HG02588 (cell line): Measurements from ENCODE around the gene ME3.

Experiments
- ATAC-seq: cut with Tn5 transposase; IDR thresholded peaks from one replicate; pipeline ENCODE4 v1.9.1; 2021; ENCODE audit warnings: mild to moderate bottlenecking, moderate library complexity; ENCODE audit not compliant: unreplicated experiment

The ME3 gene

DNA sequence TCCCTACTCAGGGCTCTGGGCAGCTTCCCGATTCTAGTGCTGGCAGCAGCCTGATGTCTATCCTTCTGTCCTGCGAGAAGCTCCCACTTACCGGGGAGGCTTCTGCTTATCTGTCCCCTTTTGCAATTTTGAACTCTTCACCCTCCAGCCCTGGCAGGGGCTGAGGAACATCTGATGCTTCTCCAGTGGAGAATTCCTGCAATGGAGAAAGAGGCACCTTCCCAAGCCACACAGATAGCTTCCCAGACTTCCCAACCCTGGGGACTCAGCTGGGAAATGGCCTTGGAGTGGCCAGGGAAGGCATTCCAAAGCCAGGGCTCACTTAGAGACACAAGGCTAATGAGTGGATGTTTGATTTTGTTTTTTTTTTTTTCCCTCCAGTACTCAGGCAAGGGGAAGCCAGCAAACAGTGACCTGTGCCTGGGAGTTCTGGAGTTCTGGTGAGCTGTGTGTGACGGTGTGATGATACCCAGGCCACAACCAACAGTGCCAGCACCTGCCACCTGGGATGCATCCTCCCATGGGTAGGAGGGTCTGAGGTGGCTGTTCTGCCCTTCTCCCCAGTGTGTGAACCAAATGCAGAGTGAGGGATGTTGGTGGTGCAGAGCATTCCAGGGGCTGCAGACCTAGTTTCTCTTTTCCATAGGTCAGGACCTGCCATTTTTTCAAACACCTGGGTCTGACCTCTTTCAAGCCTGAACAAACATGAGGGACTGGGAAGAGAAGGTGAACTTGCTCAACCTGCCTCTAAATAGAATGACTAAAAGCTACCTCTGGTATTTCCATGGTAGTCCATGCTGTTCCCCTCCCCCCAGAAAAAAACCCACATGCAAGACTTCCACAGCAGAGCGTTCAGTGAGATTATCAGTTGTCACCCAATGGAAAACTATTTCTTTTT is 202.7 kb downstream of the ME3 start:
- ATAC-seq: no peak

DNA sequence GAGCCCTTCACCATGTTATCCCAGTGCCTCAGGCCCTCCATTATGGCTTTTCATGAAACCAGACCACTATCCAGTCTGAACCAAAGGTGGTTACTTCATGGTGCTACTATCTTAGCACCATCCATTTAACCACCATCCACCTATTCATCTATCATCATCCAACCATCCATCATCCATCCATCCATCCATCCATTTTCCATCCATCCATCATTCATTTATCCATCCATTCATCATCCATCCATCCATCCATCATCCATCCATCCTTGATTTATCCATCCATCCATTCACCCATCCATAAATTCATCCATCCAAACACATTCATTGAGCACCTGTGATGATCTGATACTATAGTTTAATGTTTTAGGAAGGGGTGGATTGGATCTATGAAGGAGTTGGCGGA is 204.2 kb downstream of the ME3 start:
- ATAC-seq: no peak

DNA sequence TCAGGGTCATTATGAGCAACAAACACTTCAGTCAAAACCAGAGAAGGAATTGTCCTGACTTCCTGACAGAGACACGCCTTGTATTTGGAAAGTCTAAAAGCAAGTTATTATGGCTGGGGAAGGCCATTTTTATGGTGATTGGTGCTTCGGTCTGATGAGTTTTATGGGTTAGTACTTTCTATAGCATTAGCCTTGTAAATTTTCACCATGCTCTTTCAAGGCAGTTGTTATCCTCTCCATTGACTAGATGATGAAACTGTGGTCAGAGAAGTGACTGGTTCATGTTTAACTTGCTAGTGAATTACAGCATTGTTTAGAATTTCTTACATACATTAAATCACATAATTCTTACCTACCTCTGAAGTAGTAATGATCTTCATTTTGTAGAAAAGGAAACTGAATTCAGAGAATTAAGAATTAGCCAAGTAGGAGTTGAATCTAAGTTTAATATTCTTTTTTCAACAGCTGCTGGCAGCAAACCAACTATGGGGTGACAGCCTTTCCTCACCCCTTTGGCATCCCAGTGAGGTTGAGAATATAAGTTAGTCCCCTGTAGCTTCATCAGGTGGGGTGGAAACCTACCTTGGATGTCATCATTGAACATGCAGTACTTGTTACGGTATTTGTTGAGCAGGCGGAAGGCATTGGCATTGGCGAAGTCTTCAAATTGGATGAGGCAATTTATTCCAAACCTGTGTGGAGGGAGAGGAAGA is 207.8 kb downstream of the ME3 start:
- no peak for ATAC-seq

DNA sequence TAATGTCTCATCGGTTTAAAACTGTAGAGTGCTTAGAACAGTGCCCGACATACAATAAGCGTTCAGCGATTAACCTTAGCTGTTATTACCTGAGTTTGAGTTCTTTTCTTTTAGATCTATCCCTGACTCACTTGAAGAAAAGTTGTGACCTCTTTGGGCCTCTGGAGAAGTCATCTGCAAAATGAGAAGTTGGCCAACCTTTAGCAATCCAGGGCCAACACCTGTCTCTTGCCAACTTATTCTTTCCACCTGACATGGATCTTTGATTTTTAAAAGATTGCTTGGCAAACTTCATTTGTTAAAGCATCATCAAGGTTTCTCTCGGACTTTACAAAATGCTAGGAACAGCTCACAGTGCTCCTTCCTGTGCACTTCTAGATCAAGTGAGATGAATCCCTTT is 208.5 kb downstream of the ME3 start:
- ATAC-seq: no peak

DNA sequence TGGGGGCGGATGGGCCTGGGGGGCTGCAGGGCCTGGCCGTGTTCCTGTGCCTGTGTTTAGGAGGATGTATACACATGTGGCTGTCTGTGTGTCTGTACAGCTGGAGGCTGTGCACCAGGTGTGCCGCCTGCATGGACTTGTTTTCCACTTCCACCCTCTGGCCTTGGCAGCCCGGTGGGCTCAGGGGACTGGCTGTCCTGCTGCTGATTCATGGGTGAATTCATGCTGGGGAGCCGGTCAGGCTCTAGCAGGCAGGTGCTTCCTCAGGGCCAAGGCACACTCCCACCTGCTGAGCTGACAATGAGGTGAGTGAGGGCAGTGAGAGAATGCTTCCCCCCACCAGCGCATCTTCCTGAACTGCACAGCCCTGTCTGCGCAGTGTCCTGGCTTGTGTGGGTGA is 209.3 kb downstream of the ME3 start:
- ATAC-seq: no peak

DNA sequence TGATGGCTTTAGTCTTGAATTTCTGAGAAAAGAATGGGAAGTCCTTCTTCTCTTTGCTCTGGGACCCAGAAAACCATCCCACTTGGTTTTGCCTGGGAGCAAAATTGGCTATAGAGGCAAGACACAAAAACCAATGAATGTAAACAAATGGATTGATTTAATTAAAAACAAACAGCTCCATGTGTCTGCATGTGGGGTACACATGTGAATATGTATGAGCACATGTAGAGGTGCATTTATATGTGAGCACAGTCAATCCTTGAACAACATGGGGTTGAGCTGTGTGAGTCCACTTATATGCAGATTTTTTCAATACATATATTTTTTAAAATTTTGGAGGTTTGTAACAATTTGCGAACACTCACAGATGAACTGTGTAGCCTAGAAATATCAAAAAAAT is 210.5 kb downstream of the ME3 start:
- ATAC-seq: no peak

DNA sequence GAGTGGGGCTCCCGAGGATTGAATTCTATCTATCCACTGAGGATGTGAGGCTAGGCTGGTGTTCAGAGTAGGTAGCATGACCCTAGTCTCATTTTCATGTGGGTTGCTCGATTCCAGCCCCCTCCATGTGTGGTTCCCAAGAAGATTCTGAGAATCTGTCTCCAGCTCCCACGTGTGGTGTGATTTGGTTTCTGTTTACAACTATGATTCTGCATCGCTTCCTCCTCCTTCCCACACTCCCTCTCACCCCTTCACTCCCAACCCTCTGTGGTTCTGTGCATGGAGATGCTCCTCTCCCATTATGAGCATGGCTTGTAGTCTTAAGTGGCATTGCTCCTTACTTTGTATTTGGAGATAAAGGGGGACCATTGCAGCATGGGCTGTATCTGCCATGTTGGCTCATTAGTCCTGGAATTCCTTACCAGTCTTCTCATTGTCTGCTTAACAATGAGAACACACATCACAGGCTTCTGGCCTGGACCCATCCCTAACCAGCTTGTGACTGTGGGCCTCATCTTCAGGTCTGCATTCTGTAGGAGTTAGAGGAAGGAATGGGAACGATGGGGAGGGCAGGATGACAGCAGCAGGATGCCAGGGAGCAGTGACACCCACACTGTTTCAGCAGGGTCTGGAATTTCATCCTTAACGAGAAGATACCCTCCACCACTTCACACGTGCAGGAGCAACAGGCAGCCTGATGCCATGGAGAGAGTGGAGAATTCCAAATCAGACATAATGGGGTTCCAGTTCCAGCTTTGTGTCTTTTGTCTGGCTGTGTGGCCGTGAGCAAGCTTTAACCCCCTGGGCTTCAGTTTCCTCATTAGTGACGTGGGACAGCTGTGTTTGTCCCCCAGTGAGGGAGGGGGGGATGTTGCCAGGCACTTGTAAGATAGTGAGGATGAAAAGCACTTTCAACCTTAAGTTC is 211.7 kb downstream of the ME3 start:
- no peak for ATAC-seq

DNA sequence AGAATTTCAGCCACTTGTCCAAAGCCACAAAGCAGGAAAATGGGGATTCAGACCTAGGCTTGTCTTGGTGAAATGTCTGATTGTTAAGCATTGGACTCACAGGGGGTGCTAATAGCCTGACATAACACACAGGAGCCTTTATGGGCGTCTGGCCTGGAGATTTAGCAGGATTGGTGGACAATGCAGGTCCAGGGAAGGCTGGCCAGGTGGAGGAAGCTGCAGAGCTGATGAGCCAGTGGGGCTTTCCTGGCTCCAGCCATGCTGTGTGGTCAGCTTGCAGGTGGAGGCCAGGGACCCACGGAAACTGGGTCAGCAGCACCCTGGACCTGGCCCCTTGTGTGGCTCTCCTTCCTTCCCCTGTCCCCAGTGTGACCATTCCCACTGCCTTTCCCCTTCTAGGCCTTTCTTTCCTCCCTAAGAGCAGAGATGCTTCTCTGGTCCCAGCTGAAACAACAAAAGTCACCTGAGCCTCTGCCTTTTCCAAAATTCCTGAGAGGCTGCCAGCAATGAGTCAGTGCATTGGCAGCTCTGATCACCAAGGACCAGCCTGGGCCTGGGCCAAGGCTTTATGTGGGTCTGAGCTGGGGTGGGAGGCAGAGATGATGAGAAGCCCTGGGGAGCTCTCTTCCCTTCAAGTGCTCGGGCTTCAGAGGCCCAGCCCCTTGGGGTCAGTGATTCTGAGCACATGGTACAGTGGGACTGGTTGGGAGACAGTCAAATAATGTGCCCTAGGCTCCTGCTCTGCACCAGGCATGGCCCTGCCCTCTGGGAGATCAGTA is 212.5 kb downstream of the ME3 start:
- no peak for ATAC-seq

DNA sequence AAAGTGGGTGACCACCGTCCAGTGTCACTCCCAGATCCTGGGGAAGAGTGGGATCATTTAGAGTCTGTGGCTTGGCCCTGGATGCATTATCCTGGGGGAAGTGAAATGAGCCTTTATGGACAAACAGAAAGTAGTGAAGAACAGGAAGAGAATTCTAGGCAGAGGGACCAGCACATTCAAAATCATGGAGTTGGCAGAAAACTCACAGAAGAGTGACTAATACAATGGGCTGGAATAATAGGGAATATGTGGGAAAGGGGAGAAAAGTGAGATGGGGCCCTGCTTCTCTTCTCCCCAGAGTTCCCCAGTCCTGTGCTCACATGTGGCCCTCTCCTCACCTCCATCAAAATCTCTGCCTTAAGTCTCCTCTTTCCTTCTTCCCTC is 213.4 kb downstream of the ME3 start:
- ATAC-seq: no peak

DNA sequence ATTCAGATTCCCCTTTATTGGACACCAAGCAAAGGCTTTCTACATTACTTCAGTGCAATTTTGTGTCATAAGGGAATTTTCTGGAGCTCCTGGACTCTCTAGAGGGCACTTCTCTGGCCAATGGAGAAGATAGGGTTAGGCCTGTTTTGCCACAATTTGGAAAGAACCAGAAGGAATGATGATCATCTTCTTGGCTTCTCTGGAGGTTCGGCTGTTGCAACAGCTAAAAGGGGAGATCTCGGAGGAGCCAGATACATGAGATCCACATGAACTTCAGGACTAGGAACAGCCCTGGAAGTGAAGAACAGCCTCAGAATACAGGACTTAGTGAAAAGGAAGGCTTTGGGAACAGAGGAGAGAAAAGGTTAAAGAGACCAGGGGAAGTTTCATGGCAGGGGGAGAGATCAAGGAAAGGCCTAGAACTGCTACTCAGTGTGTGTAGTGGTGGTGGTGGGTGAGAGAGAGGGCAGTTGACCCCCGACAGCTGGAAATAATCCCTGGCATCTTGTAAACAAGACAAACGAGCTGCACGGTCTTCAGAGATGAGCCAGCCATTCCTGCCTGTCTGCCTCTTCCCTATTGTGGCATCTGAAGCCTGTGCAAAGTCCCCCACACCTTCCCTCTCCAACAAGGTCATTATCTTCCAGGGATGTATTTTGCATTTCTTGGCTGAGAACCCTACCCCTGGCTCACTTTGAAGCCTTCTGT is 214.0 kb downstream of the ME3 start:
- ATAC-seq: no peak

DNA sequence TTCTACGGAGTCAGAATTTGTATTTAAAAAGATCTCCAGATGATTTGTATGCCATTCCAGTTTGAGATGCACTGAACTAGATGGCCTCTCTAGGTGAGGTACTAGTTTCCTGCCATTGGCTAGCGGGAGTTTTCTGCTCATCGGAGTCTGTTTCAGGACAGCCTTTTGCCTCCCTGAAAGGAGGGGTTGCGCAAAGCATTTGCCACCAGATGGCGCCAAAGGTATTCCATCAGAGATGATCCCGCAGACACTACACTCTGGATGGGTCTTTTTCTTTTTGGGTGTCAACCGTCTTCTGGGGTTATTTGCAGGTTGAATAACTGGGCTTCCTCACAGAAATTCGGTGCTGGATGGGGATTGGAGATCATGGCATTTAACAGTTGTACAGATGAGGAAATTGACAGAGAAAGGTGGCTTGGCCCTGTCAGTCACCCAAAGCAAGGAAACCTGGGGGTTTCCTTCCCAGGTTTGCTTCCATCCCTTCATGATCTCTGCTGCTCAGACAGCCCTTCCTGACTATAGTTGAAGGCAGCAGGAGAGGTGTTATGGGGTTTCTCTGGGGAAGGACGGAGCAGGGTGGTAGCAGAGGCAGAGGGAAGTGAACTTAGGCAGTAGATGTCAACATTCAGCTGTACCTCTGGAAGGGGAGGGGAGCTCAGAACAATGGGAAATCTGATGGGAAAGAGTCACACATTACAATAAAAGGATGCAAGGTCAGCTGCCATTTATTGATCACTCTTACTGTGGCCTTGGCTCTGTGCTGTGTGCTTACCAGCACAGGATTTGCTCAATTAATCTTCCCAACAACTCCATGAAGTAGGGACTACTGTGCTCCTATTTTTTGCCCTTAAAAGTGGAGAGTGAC is 216.1 kb downstream of the ME3 start:
- peak; percentile 83 for ATAC-seq

DNA sequence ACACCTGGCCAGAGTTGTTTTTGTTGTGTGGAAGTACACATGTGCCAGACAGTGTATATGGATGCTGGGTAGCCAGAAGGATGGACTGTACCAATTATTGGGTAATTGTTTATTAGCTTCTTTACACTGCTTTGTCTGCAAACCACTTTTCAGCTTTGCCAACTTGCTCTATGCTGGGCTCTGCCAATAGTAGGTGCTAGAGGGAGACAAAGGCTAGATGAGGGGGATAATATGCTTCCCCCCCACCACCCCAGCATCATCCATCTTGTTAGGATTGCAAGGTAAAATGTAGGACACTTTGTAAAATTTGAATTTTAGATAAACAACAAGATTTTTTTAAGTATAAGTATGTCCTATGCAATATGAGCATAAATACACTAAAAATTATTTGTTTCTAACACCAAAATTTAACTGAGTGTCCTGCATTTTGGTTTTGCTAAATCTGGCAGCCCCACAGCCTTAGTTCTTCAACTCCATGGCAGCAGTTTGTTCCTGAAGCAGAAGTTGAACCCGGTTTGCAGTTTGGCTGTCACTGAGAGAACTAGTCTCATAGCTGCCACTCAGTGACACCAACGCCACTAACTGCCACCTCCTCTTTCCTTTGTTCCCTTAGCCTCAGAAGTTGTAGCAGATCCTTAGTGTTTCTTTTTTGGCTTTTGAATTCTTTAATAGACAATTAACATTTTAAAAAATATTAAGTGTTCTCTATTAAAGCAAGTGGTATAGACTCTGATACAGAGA is 219.0 kb downstream of the ME3 start:
- no peak for ATAC-seq

DNA sequence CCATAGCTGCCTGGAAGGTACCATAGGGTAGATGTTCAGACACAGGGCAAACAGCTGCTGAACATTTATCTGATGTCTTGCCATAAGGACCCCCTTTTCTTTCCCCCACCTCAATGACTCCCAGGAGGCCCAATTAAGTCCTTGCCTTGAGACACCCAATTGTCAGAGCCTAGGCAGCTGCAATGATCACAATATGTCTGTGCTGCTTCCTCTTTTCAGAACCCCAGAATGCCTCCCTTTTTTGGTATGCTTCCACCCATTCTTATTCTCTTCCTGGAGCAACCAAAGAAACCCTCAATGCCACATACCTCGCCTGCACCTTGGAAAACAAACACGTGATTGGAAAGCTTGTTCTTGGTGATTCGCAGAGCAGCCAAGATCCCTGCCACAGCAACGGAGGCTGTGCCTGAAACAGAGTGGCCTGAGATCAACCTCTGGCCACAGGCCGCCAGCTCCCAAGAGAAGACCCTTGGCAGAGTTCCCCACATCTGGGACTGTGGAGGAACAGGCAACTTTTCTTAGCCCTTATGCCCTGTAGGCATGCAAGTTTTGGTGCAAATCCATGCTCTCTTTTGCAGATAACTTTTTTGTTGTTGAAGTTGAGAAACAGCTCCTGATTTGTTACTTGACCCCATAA is 222.3 kb downstream of the ME3 start:
- ATAC-seq: no peak

DNA sequence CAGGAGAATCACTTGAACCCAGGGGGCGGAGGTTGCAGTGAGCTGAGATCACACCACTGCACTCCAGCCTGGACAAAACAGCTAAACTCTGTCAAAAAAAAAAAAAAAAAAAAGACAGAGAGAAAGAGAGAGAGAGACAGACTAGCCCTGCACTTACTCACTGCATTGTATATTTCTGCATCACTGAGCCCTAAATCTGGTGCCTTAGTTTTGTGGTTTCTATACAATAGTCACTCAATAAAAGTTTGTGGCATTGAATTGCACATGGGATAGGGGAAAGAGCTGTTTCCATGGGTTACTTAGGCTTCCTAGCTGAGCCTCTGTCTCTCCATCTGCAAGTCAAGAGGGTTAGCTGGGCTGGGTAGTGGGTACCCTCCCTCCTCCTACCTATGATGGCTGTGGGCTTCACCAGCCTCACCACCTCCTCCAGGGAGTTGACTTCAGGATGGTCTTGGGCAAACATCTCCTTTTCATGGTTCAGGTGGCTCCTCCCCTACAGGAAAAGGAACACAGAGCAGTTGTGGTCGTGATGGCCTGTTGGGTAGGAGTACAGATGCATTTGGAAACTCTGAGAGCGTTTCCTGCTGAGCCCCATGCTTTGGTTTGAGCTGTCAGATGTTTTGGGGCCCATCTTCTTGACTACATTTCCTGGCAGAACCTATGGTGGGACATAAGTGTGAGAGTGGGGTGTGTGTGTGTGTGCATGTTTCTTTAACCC is 224.5 kb downstream of the ME3 start:
- no peak for ATAC-seq

DNA sequence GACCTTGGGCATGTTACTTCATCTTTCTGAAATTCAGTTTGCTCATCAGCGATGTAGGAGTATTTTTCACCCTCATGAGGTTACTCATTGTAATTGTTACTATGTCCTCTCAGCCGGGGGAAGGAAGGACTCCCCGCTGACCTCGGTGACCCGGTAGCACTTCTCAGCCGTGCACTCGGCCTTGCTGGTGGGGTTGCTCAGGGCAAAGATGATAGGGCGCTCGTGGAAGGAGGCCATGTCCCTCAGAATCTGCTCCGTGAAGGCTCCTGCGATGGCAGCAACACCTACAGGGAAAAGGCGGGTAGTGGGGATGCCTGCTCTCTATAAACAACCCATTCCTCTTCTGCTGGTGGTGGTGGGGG is 225.5 kb downstream of the ME3 start:
- no peak for ATAC-seq

DNA sequence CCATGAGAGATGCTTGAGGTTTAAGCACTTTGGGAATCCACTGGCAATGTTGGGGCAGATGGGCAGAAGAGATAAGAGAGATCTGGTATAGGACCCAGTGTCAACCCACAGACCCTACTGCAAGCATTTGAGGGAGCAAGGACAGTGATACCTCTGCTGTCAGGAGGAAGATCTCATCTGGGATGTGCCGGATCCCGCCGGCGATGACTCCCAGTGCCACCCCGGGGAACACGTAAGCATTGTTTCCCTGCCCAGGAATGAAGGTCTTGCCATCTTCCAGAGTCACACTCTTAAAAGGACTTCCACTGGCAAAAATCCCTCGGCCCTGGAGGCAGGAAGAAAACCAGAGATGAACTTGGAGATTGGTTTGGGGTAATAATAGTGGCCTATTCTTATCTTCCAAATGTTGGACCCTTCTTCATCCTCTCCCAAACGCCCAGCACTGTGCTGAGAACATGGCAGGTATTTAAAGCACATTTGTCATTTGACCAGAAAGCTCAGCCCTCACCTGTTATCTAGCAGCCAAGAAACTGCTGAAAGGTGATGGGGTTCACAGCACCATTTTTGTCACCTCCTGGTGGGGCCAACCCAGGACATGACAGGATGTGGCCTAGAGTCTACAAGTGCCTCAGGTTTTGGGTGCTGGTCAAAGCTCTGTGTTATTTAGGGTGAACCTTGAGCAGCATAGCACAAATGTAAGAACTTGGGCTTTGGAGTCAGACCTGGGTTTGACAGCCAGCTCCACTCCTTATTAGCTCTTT is 226.1 kb downstream of the ME3 start:
- no peak for ATAC-seq

DNA sequence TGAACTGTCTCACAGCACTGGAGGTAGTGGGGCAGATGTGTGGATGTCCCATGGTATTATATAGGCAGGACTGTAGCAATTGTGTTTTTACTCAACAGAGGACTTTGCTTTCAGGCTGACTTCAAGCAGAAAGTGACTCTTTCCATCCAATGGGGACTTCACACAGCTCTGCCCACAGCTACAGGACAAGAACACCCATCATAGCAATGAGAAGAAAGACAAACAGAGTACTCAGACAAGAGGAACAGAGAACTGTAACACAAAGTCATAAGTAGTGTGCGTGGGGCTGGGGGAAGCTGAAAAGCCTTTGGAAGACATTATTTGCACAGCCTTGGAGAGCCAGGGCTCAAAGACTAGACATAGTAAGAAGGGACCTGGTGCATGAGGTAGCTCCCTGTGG is 227.4 kb downstream of the ME3 start:
- ATAC-seq: peak; percentile 29
